Left renal pelvis (tissue), 4 donors: ENCODE data around the gene DOK6. TPM values are rescaled to one million over a fixed set of nuclear protein-coding genes. Genes with fewer than 3 reads are reported as not detected.

ENCODE experiments used
- DNase-seq, 4 donors: peaks; one replicate each; pipeline ENCODE4 v3.0.0-alpha.2; 2013; ENCODE audit warnings: low read depth in 4 of 4, low spot score in 3 of 4
- polyA plus RNA-seq, 4 donors: library from polyadenylated mRNA; unstranded; fragments of 120-200 nt; gene quantifications; one replicate each; pipeline ENCODE4 v1.2.1, GENCODE V29; 2013; ENCODE audit not compliant: insufficient read length in 4 of 4

Gene DOK6
- polyA plus RNA-seq, 4 donors: 6.6 to 19.2 (median 16.9) TPM

- DNase-seq: no peak
Measured at GRCh38 chr18:69414184-69414583, 13.5 kb downstream of the DOK6 start.

DNA sequence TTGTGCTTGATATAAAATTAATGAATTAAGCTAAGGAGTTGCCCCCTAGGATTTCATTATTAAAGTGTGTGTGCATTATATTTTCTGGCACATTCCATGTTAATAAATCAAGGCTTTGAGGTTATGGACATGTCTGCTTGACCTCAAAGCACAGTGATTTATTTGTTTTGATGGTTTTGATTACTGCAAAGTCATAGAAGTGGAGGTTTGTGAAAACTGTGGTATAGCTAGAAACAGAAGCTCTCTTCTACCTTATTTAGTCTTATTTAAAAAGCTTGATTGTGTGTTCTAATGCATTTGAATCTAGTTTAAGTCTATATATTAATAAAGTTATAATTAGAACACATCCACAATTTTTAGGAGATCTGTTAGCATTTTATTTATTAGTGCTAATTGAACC is 32.2 kb downstream of the DOK6 start:
- DNase-seq: no peak

- no peak for DNase-seq
Measured at GRCh38 chr18:69435000-69435399, 34.3 kb downstream of the DOK6 start.

- DNase-seq: no peak
Measured at GRCh38 chr18:69444221-69444620, 43.5 kb downstream of the DOK6 start.

DNA sequence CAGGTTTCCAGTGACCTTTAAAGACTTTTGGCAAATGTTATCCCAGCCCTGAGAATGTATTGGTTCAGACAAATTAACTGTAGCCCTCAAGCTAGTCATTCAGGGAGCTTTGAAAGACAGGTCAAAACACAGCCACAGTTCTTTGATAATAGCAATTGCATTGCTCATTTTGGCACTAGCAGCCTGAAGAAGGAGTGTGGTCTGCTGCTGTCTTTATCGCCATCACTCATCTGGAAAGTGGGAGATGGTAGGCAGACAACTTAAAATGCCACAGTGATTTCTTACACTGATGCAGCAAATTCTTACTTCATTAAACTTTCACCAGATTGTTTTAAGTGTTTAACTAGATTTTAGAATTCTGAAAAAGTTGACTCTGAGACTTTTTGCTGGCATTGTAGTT is 47.2 kb downstream of the DOK6 start:
- DNase-seq: no peak

- no peak for DNase-seq
Measured at GRCh38 chr18:69455125-69455524, 54.4 kb downstream of the DOK6 start.

DNA sequence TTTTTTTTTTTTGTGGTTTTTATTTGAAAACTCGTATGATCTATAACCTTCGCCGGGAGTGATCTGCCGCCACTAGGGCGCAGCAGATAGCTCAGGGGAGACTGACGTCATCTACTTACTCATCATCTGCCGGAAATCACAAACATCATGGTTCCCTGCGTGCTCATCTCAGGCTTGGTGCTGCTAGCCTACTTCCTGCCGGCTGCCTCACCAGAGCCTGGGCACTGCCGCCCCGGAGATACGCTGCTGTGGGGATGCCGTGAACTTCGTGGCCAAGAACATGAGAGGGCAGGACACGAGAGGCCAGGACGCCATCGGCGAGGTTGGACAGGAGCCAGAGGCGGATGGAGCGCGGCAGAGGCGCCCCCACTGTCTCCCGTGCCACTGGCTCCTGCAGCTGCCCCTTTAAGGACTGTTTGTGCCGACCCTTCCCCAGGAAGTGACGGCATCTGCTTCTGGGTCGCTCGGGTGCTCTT is 68.8 kb downstream of the DOK6 start:
- DNase-seq: no peak

DNA sequence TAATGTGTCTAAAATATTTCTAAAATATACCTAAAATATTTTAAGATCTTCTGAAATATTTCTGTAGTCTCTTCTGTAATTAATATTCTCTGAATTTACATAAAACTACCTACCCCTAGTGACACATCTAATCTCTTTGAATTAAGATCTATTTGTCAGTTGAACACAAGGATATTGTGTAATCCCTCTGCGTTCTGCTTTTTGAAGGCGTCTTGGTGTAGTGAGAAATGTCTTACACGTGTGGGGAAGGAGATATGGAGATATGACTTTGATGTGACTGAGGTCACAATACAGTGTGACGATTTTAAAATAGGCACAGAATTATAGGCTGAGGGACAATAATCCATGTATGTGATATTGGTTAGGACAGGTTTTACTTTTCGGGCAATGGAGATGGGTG is 79.8 kb downstream of the DOK6 start:
- no peak for DNase-seq

- DNase-seq: no peak
Measured at GRCh38 chr18:69483574-69483973, 82.9 kb downstream of the DOK6 start.

- DNase-seq: no peak
Measured at GRCh38 chr18:69484699-69485396, 84.2 kb downstream of the DOK6 start.

- no peak for DNase-seq
Measured at GRCh38 chr18:69487488-69488394, 87.1 kb downstream of the DOK6 start.

DNA sequence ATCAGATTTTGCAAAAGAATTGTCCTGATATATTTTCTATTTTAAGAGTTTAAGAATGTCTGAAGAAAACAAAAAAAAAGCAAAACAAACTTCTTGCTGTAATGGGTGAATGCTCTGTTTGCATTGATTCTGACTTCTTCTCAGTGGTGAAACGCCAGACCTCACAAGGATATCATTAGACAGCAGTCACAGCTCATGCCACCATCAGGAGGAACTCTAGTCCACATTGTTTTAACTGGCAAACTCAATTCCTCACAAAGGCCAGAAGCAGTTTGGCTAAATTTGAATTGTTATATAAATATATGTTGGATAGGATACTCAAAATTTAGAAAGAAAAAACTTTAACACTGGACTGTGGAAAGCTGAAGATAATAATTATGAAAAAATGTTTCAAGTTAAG is 89.4 kb downstream of the DOK6 start:
- DNase-seq: no peak

DNA sequence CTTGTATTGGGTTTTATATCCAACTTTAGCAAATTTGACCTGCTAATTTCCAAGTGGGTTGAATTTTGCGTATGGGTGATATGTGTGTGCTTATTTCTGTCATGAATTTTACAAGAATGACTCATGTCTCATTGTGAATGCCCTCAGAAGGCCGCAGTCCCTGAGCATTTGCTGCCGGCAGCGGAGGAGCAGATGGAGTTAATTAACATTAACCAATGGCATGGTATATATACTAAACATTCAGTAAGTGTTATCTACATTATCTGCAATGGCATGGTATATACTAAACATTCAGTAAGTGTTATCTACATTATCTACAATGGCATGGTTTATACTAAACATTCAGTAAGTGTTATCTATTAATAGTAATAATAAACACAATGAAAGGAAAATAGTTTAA is 90.1 kb downstream of the DOK6 start:
- no peak for DNase-seq

DNA sequence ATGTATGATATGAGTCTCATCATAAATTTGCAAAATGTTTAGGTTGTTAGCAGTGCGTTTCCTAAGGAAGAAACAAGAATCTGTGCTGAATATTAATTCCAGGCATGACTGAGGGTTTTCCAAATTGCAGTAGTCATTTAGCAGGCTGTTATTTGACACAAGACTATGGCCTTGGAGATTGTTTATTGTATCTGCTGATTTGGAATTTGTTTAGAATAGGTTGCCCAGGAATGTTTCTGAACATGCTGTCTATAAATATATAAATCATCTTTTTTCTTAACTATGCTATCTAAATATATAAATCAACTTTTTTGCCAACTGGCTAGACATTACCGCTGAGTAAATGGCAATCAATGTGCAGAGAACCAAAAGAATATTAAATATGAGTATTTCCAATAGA is 90.9 kb downstream of the DOK6 start:
- no peak for DNase-seq

GRCh38 chr18:69492861-69493260 is 92.2 kb downstream of the DOK6 start:
- DNase-seq: no peak

DNA sequence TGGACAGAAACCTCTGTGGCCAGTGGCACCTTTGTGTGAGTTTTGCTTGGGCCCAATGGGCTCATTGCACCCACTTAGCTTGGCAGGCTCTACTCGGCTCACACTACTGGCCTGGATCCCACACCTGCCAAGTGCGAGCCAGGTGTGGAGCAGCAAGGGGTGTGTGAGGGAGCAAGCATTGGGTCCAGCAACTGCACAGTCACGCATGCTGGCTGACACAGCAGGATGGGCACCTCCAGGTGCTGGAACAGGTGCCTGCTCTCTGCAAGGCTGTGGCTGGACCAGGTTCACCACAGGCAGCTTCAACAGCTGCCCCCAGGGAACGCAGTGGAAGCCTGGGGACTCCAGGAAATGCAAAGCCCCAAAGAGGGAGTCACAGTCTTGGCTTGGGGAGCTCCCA is 94.2 kb downstream of the DOK6 start:
- no peak for DNase-seq

DNA sequence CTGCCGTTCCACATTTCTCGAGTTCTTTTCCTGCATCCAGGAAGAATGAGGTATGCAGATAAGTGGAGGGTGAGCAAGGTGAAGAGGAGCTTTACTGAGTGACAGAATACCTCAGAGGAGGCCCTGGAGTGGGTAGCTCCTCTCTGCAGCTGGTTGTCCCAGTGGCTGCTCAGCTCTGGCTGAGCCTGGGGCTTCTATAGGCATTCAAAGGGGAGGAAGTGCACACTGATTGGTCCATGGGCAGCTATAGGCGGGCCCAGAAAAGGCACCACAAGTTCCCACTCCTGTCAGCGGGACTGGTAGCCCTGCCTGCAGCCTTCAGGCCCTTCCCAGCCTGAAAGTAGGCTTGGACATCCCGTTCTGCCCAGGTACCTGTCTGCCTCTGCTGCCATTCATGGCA is 94.7 kb downstream of the DOK6 start:
- DNase-seq: no peak

DNA sequence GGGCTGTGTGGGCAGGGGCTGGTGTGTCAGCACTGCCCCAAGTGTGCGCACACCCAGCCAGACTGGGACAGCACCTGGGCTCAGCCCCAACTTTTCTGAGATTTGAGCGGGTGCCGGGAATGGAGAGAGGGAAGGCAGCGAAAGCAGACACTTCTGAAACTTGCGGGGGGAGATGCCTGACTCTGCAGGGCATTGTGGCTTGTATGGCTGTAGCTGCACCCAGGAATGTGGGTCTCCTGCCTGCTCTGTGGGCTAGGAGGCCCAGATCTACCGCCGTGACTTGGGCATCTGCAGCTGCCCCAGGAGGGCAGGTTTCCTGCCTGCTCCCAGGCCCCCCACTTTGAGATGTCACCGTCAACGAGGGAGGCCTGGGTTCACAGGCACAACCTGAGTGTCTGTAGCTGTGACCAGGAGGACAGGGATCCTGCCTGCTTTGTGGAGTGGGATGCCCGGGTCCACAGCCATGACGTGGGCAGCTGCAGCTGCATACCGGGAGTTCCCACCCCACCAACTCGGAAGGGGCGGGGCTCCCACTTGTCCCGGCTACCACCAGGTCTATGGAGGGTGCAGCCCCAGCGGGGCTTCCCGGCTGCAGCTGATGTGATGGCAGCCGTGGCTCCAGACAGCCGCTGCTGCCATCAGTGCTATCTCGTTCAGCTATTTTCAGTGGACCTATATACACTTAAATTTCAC is 95.3 kb downstream of the DOK6 start:
- no peak for DNase-seq

- no peak for DNase-seq
Measured at GRCh38 chr18:69518989-69519388, 118.3 kb downstream of the DOK6 start.

GRCh38 chr18:69523582-69523981 is 122.9 kb downstream of the DOK6 start:
- DNase-seq: no peak

- no peak for DNase-seq
Measured at GRCh38 chr18:69528435-69528834, 127.7 kb downstream of the DOK6 start.
